Measurements from ENCODE around the gene FOXC1. TPM values are rescaled to one million over a fixed set of nuclear protein-coding genes. Genes with fewer than 3 reads are reported as not detected.

Gene FOXC1
- polyA plus RNA-seq, 1 donor from 2014 or later: 0.09 TPM

- Histone ChIP-seq H3K79me2 (replicated peaks; ENCODE audit: insufficient read depth, low read length) (no peaks in the 10 kb centered on the region), H3K27ac (ENCODE audit: low read length) (no peak overlapping the region), H2AFZ (ENCODE audit: low read depth, low read length) (no peak overlapping the region), H3F3A (ENCODE audit: insufficient read depth, low read length, poor library complexity, severe bottlenecking) (no peaks in the 10 kb centered on the region), H3K9ac (ENCODE audit: low read length) (no peak overlapping the region), H3K9me2 (ENCODE audit: insufficient read depth, low read length) (no peaks in the 10 kb centered on the region), H3K36me3 (ENCODE audit: insufficient read depth, low read length) (no peaks in the 10 kb centered on the region), H3K4me2 (ENCODE audit: low read length) (no peak overlapping the region), H3K27me3 (ENCODE audit: insufficient read depth, low read depth, low read length) (peaks cover 63% of the 10 kb centered on the region), H3K4me3 (ENCODE audit: low read length) (no peak overlapping the region), H4K20me1 (ENCODE audit: insufficient read depth) (no peaks in the 10 kb centered on the region), H3K9me3 (ENCODE audit: low read length) (peaks cover 5% of the 10 kb centered on the region)
- TF ChIP-seq EP300 (conservative IDR thresholded peaks at IDR 0.05; ENCODE audit: poor library complexity, severe bottlenecking) (no peak), EZH2 (IDR thresholded peaks at IDR 0.05; ENCODE audit: borderline replicate concordance, insufficient read depth, low read length, poor library complexity, severe bottlenecking) (no peak), RAD21 (conservative IDR thresholded peaks at IDR 0.05) (no peak), MXI1 (conservative IDR thresholded peaks at IDR 0.05; ENCODE audit: poor library complexity, severe bottlenecking) (no peak)
- TF ChIP-seq, protein P1, sequence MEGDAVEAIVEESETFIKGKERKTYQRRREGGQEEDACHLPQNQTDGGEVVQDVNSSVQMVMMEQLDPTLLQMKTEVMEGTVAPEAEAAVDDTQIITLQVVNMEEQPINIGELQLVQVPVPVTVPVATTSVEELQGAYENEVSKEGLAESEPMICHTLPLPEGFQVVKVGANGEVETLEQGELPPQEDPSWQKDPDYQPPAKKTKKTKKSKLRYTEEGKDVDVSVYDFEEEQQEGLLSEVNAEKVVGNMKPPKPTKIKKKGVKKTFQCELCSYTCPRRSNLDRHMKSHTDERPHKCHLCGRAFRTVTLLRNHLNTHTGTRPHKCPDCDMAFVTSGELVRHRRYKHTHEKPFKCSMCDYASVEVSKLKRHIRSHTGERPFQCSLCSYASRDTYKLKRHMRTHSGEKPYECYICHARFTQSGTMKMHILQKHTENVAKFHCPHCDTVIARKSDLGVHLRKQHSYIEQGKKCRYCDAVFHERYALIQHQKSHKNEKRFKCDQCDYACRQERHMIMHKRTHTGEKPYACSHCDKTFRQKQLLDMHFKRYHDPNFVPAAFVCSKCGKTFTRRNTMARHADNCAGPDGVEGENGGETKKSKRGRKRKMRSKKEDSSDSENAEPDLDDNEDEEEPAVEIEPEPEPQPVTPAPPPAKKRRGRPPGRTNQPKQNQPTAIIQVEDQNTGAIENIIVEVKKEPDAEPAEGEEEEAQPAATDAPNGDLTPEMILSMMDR (IDR thresholded peaks at IDR 0.05; ENCODE audit: poor library complexity, severe bottlenecking): no peak
Observed at GRCh38 chr6:1627827-1628560, 18.3 kb downstream of the FOXC1 start.

DNA sequence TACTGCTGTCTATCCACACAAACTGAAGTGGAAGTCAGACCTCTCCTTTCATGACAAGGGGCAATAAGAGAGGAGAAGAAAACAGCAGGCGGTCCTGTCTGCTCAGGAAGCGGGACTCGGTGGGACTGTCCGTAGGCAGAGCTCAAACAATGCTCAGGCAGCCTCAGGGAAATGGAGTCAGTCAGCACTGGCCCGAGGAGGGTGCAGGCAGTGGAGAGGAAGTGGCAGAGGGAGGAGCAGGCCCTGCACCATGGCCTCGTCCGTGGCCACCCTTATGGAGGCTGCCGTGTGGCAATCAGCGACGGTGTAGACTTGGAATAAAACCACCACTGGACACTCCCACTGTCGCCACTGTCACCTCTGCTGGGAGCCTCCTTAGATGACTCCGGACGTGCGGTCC lies 19.6 kb downstream of the FOXC1 start:
- Histone ChIP-seq H3K9ac (ENCODE audit: low read length) (no peak overlapping the region), H3F3A (ENCODE audit: insufficient read depth, low read length, poor library complexity, severe bottlenecking) (no peaks in the 10 kb centered on the region), H3K9me2 (ENCODE audit: insufficient read depth, low read length) (no peaks in the 10 kb centered on the region), H3K27ac (ENCODE audit: low read length) (no peak overlapping the region), H3K4me2 (ENCODE audit: low read length) (no peak overlapping the region), H2AFZ (ENCODE audit: low read depth, low read length) (no peak overlapping the region), H4K20me1 (ENCODE audit: insufficient read depth) (no peaks in the 10 kb centered on the region), H3K27me3 (ENCODE audit: insufficient read depth, low read depth, low read length) (peaks cover 49% of the 10 kb centered on the region), H3K4me3 (ENCODE audit: low read length) (no peak overlapping the region), H3K9me3 (ENCODE audit: low read length) (peaks cover 5% of the 10 kb centered on the region), H3K36me3 (ENCODE audit: insufficient read depth, low read length) (no peaks in the 10 kb centered on the region), H3K79me2 (replicated peaks; ENCODE audit: insufficient read depth, low read length) (no peaks in the 10 kb centered on the region)
- TF ChIP-seq POLR2AphosphoS5 (IDR thresholded peaks at IDR 0.05) (no peak), MXI1 (conservative IDR thresholded peaks at IDR 0.05; ENCODE audit: poor library complexity, severe bottlenecking) (no peak), RAD21 (conservative IDR thresholded peaks at IDR 0.05) (no peak), EZH2 (IDR thresholded peaks at IDR 0.05; ENCODE audit: borderline replicate concordance, insufficient read depth, low read length, poor library complexity, severe bottlenecking) (no peak), SMC3 (conservative IDR thresholded peaks at IDR 0.05; ENCODE audit: poor library complexity) (no peak), EP300 (conservative IDR thresholded peaks at IDR 0.05; ENCODE audit: poor library complexity, severe bottlenecking) (no peak), TAF1 (IDR thresholded peaks at IDR 0.05; ENCODE audit: low read depth) (no peak)
- TF ChIP-seq, protein P2, sequence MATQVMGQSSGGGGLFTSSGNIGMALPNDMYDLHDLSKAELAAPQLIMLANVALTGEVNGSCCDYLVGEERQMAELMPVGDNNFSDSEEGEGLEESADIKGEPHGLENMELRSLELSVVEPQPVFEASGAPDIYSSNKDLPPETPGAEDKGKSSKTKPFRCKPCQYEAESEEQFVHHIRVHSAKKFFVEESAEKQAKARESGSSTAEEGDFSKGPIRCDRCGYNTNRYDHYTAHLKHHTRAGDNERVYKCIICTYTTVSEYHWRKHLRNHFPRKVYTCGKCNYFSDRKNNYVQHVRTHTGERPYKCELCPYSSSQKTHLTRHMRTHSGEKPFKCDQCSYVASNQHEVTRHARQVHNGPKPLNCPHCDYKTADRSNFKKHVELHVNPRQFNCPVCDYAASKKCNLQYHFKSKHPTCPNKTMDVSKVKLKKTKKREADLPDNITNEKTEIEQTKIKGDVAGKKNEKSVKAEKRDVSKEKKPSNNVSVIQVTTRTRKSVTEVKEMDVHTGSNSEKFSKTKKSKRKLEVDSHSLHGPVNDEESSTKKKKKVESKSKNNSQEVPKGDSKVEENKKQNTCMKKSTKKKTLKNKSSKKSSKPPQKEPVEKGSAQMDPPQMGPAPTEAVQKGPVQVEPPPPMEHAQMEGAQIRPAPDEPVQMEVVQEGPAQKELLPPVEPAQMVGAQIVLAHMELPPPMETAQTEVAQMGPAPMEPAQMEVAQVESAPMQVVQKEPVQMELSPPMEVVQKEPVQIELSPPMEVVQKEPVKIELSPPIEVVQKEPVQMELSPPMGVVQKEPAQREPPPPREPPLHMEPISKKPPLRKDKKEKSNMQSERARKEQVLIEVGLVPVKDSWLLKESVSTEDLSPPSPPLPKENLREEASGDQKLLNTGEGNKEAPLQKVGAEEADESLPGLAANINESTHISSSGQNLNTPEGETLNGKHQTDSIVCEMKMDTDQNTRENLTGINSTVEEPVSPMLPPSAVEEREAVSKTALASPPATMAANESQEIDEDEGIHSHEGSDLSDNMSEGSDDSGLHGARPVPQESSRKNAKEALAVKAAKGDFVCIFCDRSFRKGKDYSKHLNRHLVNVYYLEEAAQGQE (IDR thresholded peaks at IDR 0.05; ENCODE audit: borderline replicate concordance): no peak
- TF ChIP-seq, protein P1 (IDR thresholded peaks at IDR 0.05; ENCODE audit: poor library complexity, severe bottlenecking): no peak

All from neural cell (in vitro differentiated cells).